B cell (primary cell): ENCODE results near the gene NAV1. TPM values are rescaled to one million over a fixed set of nuclear protein-coding genes. Genes with fewer than 3 reads are reported as not detected.

Source experiments
- ATAC-seq: fragments of 200-7000 bp; cut with Tn5 transposase; one replicate; pipeline ENCODE4 v1.10.0; 2021; ENCODE audit warnings: low read depth, mild to moderate bottlenecking, moderate number of reproducible peaks, moderate library complexity
- CTCF ChIA-PET: fragments of 350-600 bp; sonication (Branson Sonifier 250); formaldehyde crosslinking; loops from one replicate; lab custom pipeline; 2021; ENCODE audit warnings: antibody characterized with exemption, inconsistent platforms; lab: Charles Lee
- POLR2A ChIA-PET: fragments of 350-600 bp; sonication (Branson Sonifier 250); formaldehyde crosslinking; loops from one replicate; lab custom pipeline; 2021; ENCODE audit warnings: antibody characterized with exemption; lab: Charles Lee
- DNase-seq: peaks from one replicate; pipeline ENCODE4 v3.0.0; 2013
- H2AFZ ChIP-seq: 2 replicates; pipeline ENCODE4 v1.6.1; 2012; ENCODE audit warnings: mild to moderate bottlenecking, low read depth, low read length; ENCODE audit not compliant: insufficient read depth, poor library complexity, severe bottlenecking
- H3K27ac ChIP-seq, 2 donors: 1 replicate in 1 of 2; 2 replicates in 1 of 2; pipeline ENCODE4 v1.5.1; 2012 to 2013; ENCODE audit warnings: low read length in 2 of 2, mild to moderate bottlenecking in 2 of 2, moderate library complexity in 1 of 2
- H3K27me3 ChIP-seq, 4 experiments: fragments of 200-600 bp in 1 of 4; sonication (generic) in 1 of 4; replicated peaks in 1 of 4; 1 replicate in 2 of 4; 2 replicates in 2 of 4; pipeline versions ENCODE4 v1.6.1 to v1.7.0; 2013 to 2016; ENCODE audit warnings: low read length in 3 of 4, mild to moderate bottlenecking in 2 of 4, mixed read lengths in 1 of 4, moderate library complexity in 1 of 4; ENCODE audit not compliant: insufficient read depth in 4 of 4, control insufficient read depth in 3 of 4; ENCODE audit errors: control extremely low read depth in 1 of 4
- H3K36me3 ChIP-seq, 2 experiments: replicated peaks in 1 of 2; 1 replicate in 1 of 2; 2 replicates in 1 of 2; pipeline versions ENCODE4 v1.6.1 to v1.7.1; 2013; ENCODE audit warnings: low read length in 1 of 2; ENCODE audit not compliant: insufficient read depth in 2 of 2, control insufficient read depth in 1 of 2; ENCODE audit errors: control extremely low read depth in 1 of 2, extremely low read depth in 1 of 2
- H3K4me1 ChIP-seq, 2 donors: fragments of 200-600 bp in 1 of 2; sonication (generic) in 1 of 2; 1 replicate in 1 of 2; 2 replicates in 1 of 2; pipeline versions ENCODE4 v1.5.1 to v1.6.1; 2013 to 2017; ENCODE audit warnings: low read length in 2 of 2; ENCODE audit not compliant: control insufficient read depth in 2 of 2, insufficient read depth in 2 of 2
- H3K4me2 ChIP-seq: replicated peaks from 2 replicates; pipeline ENCODE3; 2012; ENCODE audit warnings: mild to moderate bottlenecking, low read depth, low read length; ENCODE audit not compliant: poor library complexity, severe bottlenecking
- H3K4me3 ChIP-seq, 5 experiments: fragments of 200-600 bp in 1 of 5; sonication (generic) in 1 of 5; 1 replicate in 3 of 5; 2 replicates in 2 of 5; pipeline versions ENCODE4 v1.5.1 to v1.7.0; 2011 to 2016; ENCODE audit warnings: low read length in 4 of 5, mild to moderate bottlenecking in 4 of 5, low read depth in 2 of 5, control low read depth in 1 of 5, moderate library complexity in 1 of 5; ENCODE audit not compliant: insufficient read depth in 1 of 5; ENCODE audit errors: control extremely low read depth in 1 of 5, extremely low read depth in 1 of 5
- H3K79me2 ChIP-seq: fragments of 200-600 bp; sonication (generic); one replicate; pipeline ENCODE4 v1.6.0; 2016; ENCODE audit warnings: low read length; ENCODE audit not compliant: control insufficient read depth, insufficient read depth
- H3K9ac ChIP-seq: fragments of 200-600 bp; sonication (generic); 2 replicates; pipeline ENCODE4 v1.6.1; 2017; ENCODE audit warnings: mild to moderate bottlenecking, low read length, moderate library complexity
- H3K9me3 ChIP-seq, 3 donors: one replicate each; pipeline versions ENCODE4 v1.6.1 to v1.7.1; 2013; ENCODE audit warnings: low read length in 2 of 3; ENCODE audit not compliant: control insufficient read depth in 2 of 3, insufficient read depth in 1 of 3; ENCODE audit errors: control extremely low read depth in 1 of 3
- H4K20me1 ChIP-seq: 2 replicates; pipeline ENCODE4 v1.6.0; 2012; ENCODE audit warnings: mild to moderate bottlenecking, low read length; ENCODE audit not compliant: insufficient read depth, control insufficient read depth, poor library complexity, severe bottlenecking
- H3K27ac Mint-ChIP-seq: one replicate; pipeline ENCODE4 v1.8.0; 2021; ENCODE audit warnings: mixed read lengths
- H3K27me3 Mint-ChIP-seq: one replicate; pipeline ENCODE4 v1.8.0; 2021; ENCODE audit warnings: mixed read lengths
- H3K4me1 Mint-ChIP-seq: one replicate; pipeline ENCODE4 v1.8.0; 2021; ENCODE audit warnings: mixed read lengths
- H3K4me3 Mint-ChIP-seq: one replicate; pipeline ENCODE4 v1.8.0; 2021; ENCODE audit warnings: mixed read lengths
- H3K9me3 Mint-ChIP-seq: one replicate; pipeline ENCODE4 v1.8.0; 2022; ENCODE audit warnings: mixed read lengths; ENCODE audit not compliant: insufficient read depth
- EZH2 ChIP-seq: IDR thresholded peaks from 2 replicates; pipeline ENCODE4 v1.6.1; 2012; ENCODE audit warnings: borderline replicate concordance, low read depth, mild to moderate bottlenecking, moderate library complexity, low read length; ENCODE audit not compliant: insufficient read depth, poor library complexity, severe bottlenecking
- WGBS: methylation state at CpG from one replicate; pipeline ENCODE4 v1.1.5; 2013; ENCODE audit warnings: missing lambda C conversion rate; ENCODE audit not compliant: insufficient coverage; 5-methylcytosine and 5-hydroxymethylcytosine counted together
- intact Hi-C: fragments of 100-400 bp; cut with micrococcal nuclease; formaldehyde crosslinking; loops from one replicate; pipeline ENCODE4 v1.10.0; 2022
- polyA plus RNA-seq: library from polyadenylated mRNA; depleted of rRNA; stranded (reverse); fragments of >200 nt; gene quantifications from 2 replicates; pipeline ENCODE4 v1.2.3, GENCODE V29; 2012
- total RNA-seq, 2 donors: library from RNA; stranded (reverse); fragments of 120-200 nt in 1 of 2; gene quantifications; 1 replicate in 1 of 2; 2 replicates in 1 of 2; pipeline versions ENCODE4 v1.2.3 to v1.2.4, GENCODE V29; 2013 to 2022
- TF ChIP-seq, protein P1 (sequence below): fragments of 200-600 bp; IDR thresholded peaks from one replicate; pipeline ENCODE4 v1.8.0; 2022; ENCODE audit warnings: antibody characterized with exemption, mild to moderate bottlenecking

NAV1 gene
- total and polyA plus RNA-seq, 2 donors (not counting 1 experiment from before 2014, with no cell fraction given) = 1.5 to 4.3 TPM

DNA sequence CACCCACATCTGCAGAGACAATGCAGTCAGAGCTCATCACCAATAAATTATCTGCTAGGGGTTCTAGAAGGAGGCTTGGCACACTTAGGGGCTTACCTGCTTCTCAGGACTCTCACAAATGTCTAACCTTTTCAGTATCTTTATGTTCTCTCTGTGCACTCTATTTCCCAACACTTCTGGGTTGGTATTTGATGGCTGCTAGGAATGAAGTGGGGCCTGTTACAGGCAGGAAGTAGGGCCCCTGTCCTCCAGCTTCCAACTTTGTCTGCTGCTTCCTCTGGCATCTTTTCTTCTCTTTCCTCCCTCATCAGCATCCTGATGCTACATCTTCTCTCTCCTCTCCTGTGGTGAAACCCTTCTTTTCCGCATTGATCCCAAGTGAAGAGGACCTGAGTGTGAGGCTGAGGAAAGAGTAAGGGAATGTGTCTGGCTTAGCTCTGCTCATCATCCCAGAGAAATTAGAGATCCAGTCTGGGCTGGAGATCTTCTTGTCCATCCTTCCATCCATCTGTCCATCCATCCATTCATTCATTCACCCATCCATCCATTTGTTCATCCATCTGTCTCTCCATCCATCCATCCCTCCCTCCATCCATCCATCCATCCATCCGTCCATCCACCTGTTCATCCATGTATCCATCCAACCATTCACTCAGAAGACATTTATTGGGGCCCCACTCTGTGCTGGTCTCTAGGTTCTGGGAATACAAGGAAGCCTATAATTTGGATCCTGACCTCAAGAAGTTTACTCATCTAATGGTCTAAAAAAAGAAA lies 29.1 kb upstream of the NAV1 start:
- no peak for DNase-seq
- H3K4me3 Mint-ChIP-seq = peak overlapping the region; percentile 4
- Histone ChIP-seq H4K20me1 (peaks cover 9% of the 10 kb centered on the region), H3K4me2 (no peak overlapping the region), H3K4me3 (no peak overlapping the region), H3K27me3 (no peaks in the 10 kb centered on the region), H3K4me1 (peaks cover 20 to 28% of the 10 kb centered on the region in 2 donors), H3K27ac (no peak overlapping the region), H3K9ac (no peak overlapping the region), H3K36me3 (no peaks in the 10 kb centered on the region), H2AFZ (no peak overlapping the region), H3K79me2 (peaks cover 13% of the 10 kb centered on the region), H3K9me3 (no peaks in the 10 kb centered on the region)
- no peak for TF ChIP-seq EZH2
- TF ChIP-seq, protein P1, sequence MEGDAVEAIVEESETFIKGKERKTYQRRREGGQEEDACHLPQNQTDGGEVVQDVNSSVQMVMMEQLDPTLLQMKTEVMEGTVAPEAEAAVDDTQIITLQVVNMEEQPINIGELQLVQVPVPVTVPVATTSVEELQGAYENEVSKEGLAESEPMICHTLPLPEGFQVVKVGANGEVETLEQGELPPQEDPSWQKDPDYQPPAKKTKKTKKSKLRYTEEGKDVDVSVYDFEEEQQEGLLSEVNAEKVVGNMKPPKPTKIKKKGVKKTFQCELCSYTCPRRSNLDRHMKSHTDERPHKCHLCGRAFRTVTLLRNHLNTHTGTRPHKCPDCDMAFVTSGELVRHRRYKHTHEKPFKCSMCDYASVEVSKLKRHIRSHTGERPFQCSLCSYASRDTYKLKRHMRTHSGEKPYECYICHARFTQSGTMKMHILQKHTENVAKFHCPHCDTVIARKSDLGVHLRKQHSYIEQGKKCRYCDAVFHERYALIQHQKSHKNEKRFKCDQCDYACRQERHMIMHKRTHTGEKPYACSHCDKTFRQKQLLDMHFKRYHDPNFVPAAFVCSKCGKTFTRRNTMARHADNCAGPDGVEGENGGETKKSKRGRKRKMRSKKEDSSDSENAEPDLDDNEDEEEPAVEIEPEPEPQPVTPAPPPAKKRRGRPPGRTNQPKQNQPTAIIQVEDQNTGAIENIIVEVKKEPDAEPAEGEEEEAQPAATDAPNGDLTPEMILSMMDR = no peak
- CTCF ChIA-PET = interaction anchor here (1.1 to 13.3 kb wide), 4 partner anchors 15 to 76 kb away, joined by 3 to 407 read pairs (median 79); no protein-coding TSS in a partner anchor
- no peak for ATAC-seq
- intact Hi-C loops = loop anchor here (5.0 kb wide), 1 partner anchor 653 kb away; the partner anchor contains the start of gene PTPN7
- peaks cover 37% of the 10 kb centered on the region for H3K4me1 Mint-ChIP-seq
- POLR2A ChIA-PET = no interaction called here
- no peak overlapping the region for H3K27ac Mint-ChIP-seq
- no CpG with 5 or more reads among the region's 2 CpGs for WGBS
- H3K9me3 Mint-ChIP-seq = no peaks in the 10 kb centered on the region
- no peaks in the 10 kb centered on the region for H3K27me3 Mint-ChIP-seq

DNA sequence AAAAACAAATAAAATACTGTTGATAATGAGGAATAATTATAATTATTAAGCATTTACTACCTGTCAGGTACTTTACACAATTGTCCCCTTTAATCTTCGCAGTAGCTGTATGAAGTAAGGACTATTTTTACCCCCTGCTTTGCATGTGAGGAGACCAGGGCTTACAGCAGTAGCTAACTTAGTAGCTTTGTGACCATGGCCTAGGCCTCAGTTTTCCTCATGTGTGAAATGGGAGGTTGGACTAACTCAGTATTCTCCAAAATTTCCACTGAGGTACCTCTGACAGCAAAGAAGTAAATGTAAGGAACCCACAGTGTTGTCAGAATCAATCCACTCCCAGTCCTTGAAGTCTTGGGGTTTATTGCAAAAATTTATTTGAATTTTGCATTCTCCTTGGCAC lies 28.2 kb upstream of the NAV1 start:
- no peak overlapping the region for H3K4me2 ChIP-seq
- Mint-ChIP-seq H3K4me3 (no peak overlapping the region), H3K9me3 (no peaks in the 10 kb centered on the region), H3K4me1 (peaks cover 29% of the 10 kb centered on the region), H3K27ac (no peak overlapping the region), H3K27me3 (no peaks in the 10 kb centered on the region)
- DNase-seq (no peak), ATAC-seq (no peak)
- no peaks in the 10 kb centered on the region for H3K9me3 ChIP-seq
- peaks cover 14 to 21% of the 10 kb centered on the region in 2 donors for H3K4me1 ChIP-seq
- POLR2A ChIA-PET = no interaction called here
- CTCF ChIA-PET = interaction anchor here (1.1 to 13.3 kb wide), 5 partner anchors 13 to 77 kb away, joined by 3 to 407 read pairs (median 54); no protein-coding TSS in a partner anchor
- peaks cover 13% of the 10 kb centered on the region for H3K79me2 ChIP-seq
- no peak for TF ChIP-seq EZH2
- TF ChIP-seq, protein P1 = no peak
- H3K27ac ChIP-seq = no peak overlapping the region
- no CpG with 5 or more reads among the region's 1 CpG for WGBS
- no peak overlapping the region for H3K9ac ChIP-seq
- H2AFZ ChIP-seq = no peak overlapping the region
- no peak overlapping the region for H3K4me3 ChIP-seq
- H3K36me3 ChIP-seq = no peaks in the 10 kb centered on the region
- H4K20me1 ChIP-seq = peaks cover 9% of the 10 kb centered on the region
- intact Hi-C loops = no loop called here
- H3K27me3 ChIP-seq = no peaks in the 10 kb centered on the region
